Upper lobe of left lung (tissue), 6 donors: ENCODE data around the gene YKT6. TPM values are rescaled to one million over a fixed set of nuclear protein-coding genes. Genes with fewer than 3 reads are reported as not detected.

Source experiments
- ATAC-seq, 2 donors: fragments of 200-7000 bp; cut with Tn5 transposase; one replicate each; pipeline ENCODE4 v1.9.1; 2022; ENCODE audit warnings: mild to moderate bottlenecking in 2 of 2, moderate library complexity in 2 of 2; ENCODE audit not compliant: low FRiP score in 2 of 2
- DNase-seq, 2 donors: peaks; one replicate each; pipeline ENCODE4 v3.0.0-alpha.2; 2019 to 2020
- H3K27ac ChIP-seq, 4 donors: fragments of 200-600 bp; sonication (generic); one replicate each; pipeline ENCODE4 v1.5.1; 2016 to 2019
- H3K27me3 ChIP-seq, 4 donors: fragments of 200-600 bp; sonication (generic); one replicate each; pipeline ENCODE4 v1.5.1; 2017 to 2019
- H3K36me3 ChIP-seq, 4 donors: fragments of 200-600 bp; sonication (generic); one replicate each; pipeline ENCODE4 v1.5.1; 2016 to 2019
- H3K4me1 ChIP-seq, 4 donors: fragments of 200-600 bp; sonication (generic); one replicate each; pipeline ENCODE4 v1.5.1; 2018 to 2019
- H3K4me3 ChIP-seq, 4 donors: fragments of 200-600 bp; sonication (generic); one replicate each; pipeline ENCODE4 v1.5.1; 2017 to 2019; ENCODE audit warnings: mild to moderate bottlenecking in 2 of 4, moderate library complexity in 1 of 4
- H3K9me3 ChIP-seq, 4 donors: fragments of 200-600 bp; sonication (generic); one replicate each; pipeline ENCODE4 v1.5.1; 2018 to 2019
- CTCF ChIP-seq, 6 experiments: fragments of 450-650 bp in 4 of 6; fragments of 200-600 bp in 2 of 6; sonication (generic) in 2 of 6; IDR thresholded peaks; one replicate each; pipeline ENCODE4 v1.5.1; 2016 to 2019; ENCODE audit warnings: antibody characterized with exemption in 6 of 6
- EP300 ChIP-seq, 4 donors: sonication (generic); formaldehyde crosslinking; IDR thresholded peaks; one replicate each; pipeline ENCODE4 v1.5.1; 2017; ENCODE audit warnings: antibody characterized with exemption in 4 of 4, control low read depth in 2 of 4
- POLR2A ChIP-seq, 4 donors: fragments of 450-650 bp; IDR thresholded peaks; one replicate each; pipeline ENCODE4 v1.5.1; 2016 to 2017; ENCODE audit warnings: antibody characterized with exemption in 4 of 4, mild to moderate bottlenecking in 2 of 4
- POLR2AphosphoS5 ChIP-seq, 2 donors: sonication (generic); formaldehyde crosslinking; IDR thresholded peaks; one replicate each; pipeline ENCODE4 v1.5.1; 2017; ENCODE audit warnings: antibody characterized with exemption in 2 of 2
- WGBS, 2 donors: methylation state at CpG; one replicate each; pipeline ENCODE4 v1.1.5; 2017 to 2018; 5-methylcytosine and 5-hydroxymethylcytosine counted together
- total RNA-seq, 6 donors: library from RNA; depleted of rRNA in 4 of 6; stranded (reverse); fragments of >200 nt in 4 of 6; gene quantifications; one replicate each; pipeline versions ENCODE4 v1.1.0 to v1.2.1, GENCODE V29; 2016 to 2021
- donor health status: DM: no; HTN: no; CAD: no; lungs with moderate emphysema.
- donor health status: DM: no; HTN: yes; CAD: no; lungs with severe emphysema.

YKT6 gene
- total RNA-seq, 6 donors from 2014 or later: 29.3 to 70.2 (median 53.1) TPM

- 95 to 100% methylated on average over 3 to 26 of the region's 26 CpGs for WGBS, 2 donors
- no peaks in the 10 kb centered on the region for H3K36me3 ChIP-seq
- no peaks in the 10 kb centered on the region for H3K9me3 ChIP-seq
- H3K27ac ChIP-seq: no peak overlapping the region
- no peak overlapping the region for H3K4me3 ChIP-seq
- no peaks in the 10 kb centered on the region for H3K4me1 ChIP-seq
- ATAC-seq (no peak), DNase-seq (peak in 1 of 2 donors; percentile 82)
- no peaks in the 10 kb centered on the region for H3K27me3 ChIP-seq
- no peak for TF ChIP-seq CTCF (IDR thresholded peaks at IDR 0.05)
Observed at GRCh38 chr7:44220046-44220357, 19.2 kb downstream of the YKT6 start.

- ATAC-seq (no peak), DNase-seq (peak in 1 of 2 donors; percentile 62)
- Histone ChIP-seq H3K9me3 (no peaks in the 10 kb centered on the region), H3K27ac (no peak overlapping the region), H3K36me3 (no peaks in the 10 kb centered on the region), H3K27me3 (no peaks in the 10 kb centered on the region), H3K4me1 (no peaks in the 10 kb centered on the region), H3K4me3 (no peak overlapping the region)
- TF ChIP-seq EP300 (IDR thresholded peaks at IDR 0.05) (no peak), POLR2A (IDR thresholded peaks at IDR 0.05) (no peak), CTCF (IDR thresholded peaks at IDR 0.05) (no peak), POLR2AphosphoS5 (IDR thresholded peaks at IDR 0.05) (no peak)
- WGBS, 2 donors: 85 to 87% methylated on average over 7 to 22 of the region's 24 CpGs
Observed at GRCh38 chr7:44220358-44221112, 19.8 kb downstream of the YKT6 start.

DNA sequence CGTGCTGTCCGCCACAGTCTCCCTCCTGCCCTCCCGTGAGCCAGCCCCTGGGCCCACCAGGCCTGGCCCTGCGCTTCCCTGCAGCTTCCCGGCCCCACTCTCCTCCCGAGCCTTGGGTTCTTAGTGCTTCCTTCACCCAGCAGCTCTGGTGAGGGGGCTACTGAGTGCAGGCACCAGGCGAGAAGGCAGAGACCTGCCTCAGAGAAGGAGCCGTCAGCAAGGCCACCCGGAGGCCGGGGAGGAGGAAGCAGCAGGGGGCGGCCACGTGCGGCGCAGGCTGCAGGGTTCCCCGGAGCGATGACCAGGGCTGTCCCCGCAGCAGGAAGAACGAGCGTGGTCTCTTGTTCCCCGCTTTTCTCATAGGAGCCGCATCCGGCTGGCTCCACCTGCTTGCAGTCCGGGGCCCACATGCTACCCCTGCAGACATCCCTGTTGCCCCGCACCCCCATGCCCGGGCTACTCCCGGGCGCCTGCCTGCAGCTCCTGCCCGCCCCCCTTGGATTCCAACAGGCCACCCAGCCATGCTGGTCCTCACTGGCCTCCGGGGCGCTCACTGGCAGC, 20.5 kb downstream of the YKT6 start:
- peak in 1 of 2 donors; percentile 76 for DNase-seq
- no peak overlapping the region for H3K4me3 ChIP-seq

GRCh38 chr7:44222074-44222473, 21.3 kb downstream of the YKT6 start:
- H3K36me3 ChIP-seq: no peaks in the 10 kb centered on the region
- H3K4me1 ChIP-seq: no peaks in the 10 kb centered on the region
- H3K27me3 ChIP-seq: no peaks in the 10 kb centered on the region
- no peak overlapping the region for H3K4me3 ChIP-seq
- no peak for ATAC-seq
- no peak for TF ChIP-seq CTCF (IDR thresholded peaks at IDR 0.05)
- TF ChIP-seq EP300 (IDR thresholded peaks at IDR 0.05): no peak
- no peak for TF ChIP-seq POLR2AphosphoS5 (IDR thresholded peaks at IDR 0.05)
- TF ChIP-seq POLR2A (IDR thresholded peaks at IDR 0.05): no peak
- no peaks in the 10 kb centered on the region for H3K9me3 ChIP-seq
- DNase-seq: peak in 1 of 2 donors; percentile 31
- WGBS, 2 donors: 84 to 86% methylated on average over 8 to 11 of the region's 11 CpGs
- no peak overlapping the region for H3K27ac ChIP-seq

More for the DNA sequence above, 20.5 kb downstream of the YKT6 start:
- Histone ChIP-seq H3K4me1 (no peaks in the 10 kb centered on the region), H3K36me3 (no peaks in the 10 kb centered on the region), H3K27ac (no peak overlapping the region), H3K27me3 (no peaks in the 10 kb centered on the region), H3K9me3 (no peaks in the 10 kb centered on the region)
- no peak for TF ChIP-seq CTCF (IDR thresholded peaks at IDR 0.05)
- TF ChIP-seq POLR2A (IDR thresholded peaks at IDR 0.05): no peak
- TF ChIP-seq POLR2AphosphoS5 (IDR thresholded peaks at IDR 0.05): no peak
- TF ChIP-seq EP300 (IDR thresholded peaks at IDR 0.05): no peak
- 65 to 72% methylated on average over 10 to 29 of the region's 30 CpGs for WGBS, 2 donors
- no peak for ATAC-seq
